ENCODE data around the gene HARS1. TPM values are rescaled to one million over a fixed set of nuclear protein-coding genes. Genes with fewer than 3 reads are reported as not detected.
A peak's percentile ranks its signal among the peaks of the same experiment; 100 is the strongest.

The HARS1 gene
- total RNA-seq, 1 experiment from 2014 or later: 76.4 TPM

DNA sequence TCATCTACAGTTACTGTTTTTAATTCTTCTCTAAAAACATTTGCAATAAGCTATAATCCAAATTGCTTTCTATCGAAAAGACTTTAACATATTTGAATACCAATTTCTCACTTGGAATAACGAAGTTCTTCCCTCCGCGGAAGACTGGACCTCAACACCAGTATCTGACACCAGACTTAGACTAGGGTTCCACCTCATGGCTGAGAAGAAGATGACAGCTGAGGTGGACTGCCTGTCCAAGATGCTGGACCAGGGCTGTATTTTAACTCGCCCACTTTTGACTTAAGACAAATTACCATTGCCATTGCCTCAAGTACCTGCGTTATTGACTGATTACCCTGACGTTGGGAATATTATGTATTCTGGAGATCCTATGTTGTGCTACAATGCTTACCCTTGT is 43.2 kb upstream of the HARS1 start:
- BruUV-seq (replicated peaks): no TSS peak
- DNase-seq (ENCODE audit: low read depth, low spot score): no peak
- H3K27me3 ChIP-seq (ENCODE audit: control insufficient read depth, insufficient read depth, low read length): no peaks in the 10 kb centered on the region; the same call in 1 of the 2 replicates
- in situ Hi-C loops (cut with HindIII; ENCODE audit: low pct_unique_long_range_greater_than_20kb, low sequenced_read_pairs): no loop called here
- no peaks in the 10 kb centered on the region for H3K36me3 ChIP-seq (ENCODE audit: control insufficient read depth, insufficient read depth, low read length)
- TF ChIP-seq, protein P1, sequence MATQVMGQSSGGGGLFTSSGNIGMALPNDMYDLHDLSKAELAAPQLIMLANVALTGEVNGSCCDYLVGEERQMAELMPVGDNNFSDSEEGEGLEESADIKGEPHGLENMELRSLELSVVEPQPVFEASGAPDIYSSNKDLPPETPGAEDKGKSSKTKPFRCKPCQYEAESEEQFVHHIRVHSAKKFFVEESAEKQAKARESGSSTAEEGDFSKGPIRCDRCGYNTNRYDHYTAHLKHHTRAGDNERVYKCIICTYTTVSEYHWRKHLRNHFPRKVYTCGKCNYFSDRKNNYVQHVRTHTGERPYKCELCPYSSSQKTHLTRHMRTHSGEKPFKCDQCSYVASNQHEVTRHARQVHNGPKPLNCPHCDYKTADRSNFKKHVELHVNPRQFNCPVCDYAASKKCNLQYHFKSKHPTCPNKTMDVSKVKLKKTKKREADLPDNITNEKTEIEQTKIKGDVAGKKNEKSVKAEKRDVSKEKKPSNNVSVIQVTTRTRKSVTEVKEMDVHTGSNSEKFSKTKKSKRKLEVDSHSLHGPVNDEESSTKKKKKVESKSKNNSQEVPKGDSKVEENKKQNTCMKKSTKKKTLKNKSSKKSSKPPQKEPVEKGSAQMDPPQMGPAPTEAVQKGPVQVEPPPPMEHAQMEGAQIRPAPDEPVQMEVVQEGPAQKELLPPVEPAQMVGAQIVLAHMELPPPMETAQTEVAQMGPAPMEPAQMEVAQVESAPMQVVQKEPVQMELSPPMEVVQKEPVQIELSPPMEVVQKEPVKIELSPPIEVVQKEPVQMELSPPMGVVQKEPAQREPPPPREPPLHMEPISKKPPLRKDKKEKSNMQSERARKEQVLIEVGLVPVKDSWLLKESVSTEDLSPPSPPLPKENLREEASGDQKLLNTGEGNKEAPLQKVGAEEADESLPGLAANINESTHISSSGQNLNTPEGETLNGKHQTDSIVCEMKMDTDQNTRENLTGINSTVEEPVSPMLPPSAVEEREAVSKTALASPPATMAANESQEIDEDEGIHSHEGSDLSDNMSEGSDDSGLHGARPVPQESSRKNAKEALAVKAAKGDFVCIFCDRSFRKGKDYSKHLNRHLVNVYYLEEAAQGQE (IDR thresholded peaks at IDR 0.05; ENCODE audit: insufficient read depth in 1 of 2, low read depth in 2 of 2, low read length in 1 of 2): no peak
- TF ChIP-seq, protein P2, sequence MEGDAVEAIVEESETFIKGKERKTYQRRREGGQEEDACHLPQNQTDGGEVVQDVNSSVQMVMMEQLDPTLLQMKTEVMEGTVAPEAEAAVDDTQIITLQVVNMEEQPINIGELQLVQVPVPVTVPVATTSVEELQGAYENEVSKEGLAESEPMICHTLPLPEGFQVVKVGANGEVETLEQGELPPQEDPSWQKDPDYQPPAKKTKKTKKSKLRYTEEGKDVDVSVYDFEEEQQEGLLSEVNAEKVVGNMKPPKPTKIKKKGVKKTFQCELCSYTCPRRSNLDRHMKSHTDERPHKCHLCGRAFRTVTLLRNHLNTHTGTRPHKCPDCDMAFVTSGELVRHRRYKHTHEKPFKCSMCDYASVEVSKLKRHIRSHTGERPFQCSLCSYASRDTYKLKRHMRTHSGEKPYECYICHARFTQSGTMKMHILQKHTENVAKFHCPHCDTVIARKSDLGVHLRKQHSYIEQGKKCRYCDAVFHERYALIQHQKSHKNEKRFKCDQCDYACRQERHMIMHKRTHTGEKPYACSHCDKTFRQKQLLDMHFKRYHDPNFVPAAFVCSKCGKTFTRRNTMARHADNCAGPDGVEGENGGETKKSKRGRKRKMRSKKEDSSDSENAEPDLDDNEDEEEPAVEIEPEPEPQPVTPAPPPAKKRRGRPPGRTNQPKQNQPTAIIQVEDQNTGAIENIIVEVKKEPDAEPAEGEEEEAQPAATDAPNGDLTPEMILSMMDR (IDR thresholded peaks at IDR 0.05): peak; percentile 74
- TF ChIP-seq SIN3A (IDR thresholded peaks at IDR 0.05; ENCODE audit: borderline replicate concordance, insufficient read depth, low read depth, low read length): no peak
- peak; percentile 84 for ATAC-seq
- ChIA-PET CTCF (interaction anchor here (0.6 kb wide), 1 partner anchor 83 kb away, joined by 9 read pairs; no protein-coding TSS in a partner anchor), POLR2A (no interaction called here)
- intact Hi-C loops (cut with micrococcal nuclease; ENCODE audit: unreplicated experiment): no loop called here
- no peak overlapping the region for H3K27ac ChIP-seq (ENCODE audit: low read length)
- H3K4me1 ChIP-seq (ENCODE audit: control insufficient read depth, insufficient read depth, low read length): no peaks in the 10 kb centered on the region
- no peaks in the 10 kb centered on the region for H3K9me3 ChIP-seq (ENCODE audit: control insufficient read depth, insufficient read depth, low read depth, low read length)
- no peak overlapping the region for H3K4me3 ChIP-seq (ENCODE audit: low read depth in 2 of 2, low read length in 2 of 2)

DNA sequence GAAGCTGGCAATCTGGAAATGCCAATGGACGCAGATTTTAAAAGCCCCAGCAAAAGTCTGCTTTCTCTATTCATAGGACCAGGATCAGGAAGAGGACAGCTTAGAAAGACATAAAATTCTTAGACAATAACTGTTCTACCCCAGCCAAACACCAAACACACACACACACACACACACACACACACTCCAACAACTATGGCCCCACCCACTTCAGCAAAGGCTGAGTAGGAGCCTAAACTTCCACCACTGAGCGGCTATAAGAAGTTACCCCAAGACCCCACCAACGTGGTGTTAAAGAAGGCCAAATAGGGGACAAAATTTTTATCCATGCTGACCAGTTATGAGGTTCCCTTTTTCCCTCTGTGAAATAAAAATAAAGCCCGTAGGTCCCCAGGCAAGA is 41.9 kb upstream of the HARS1 start:
- intact Hi-C loops (cut with micrococcal nuclease; ENCODE audit: unreplicated experiment): no loop called here
- Histone ChIP-seq H3K27me3 (ENCODE audit: control insufficient read depth, insufficient read depth, low read length) (no peaks in the 10 kb centered on the region; the same call in 1 of the 2 replicates), H3K4me3 (ENCODE audit: low read depth in 2 of 2, low read length in 2 of 2) (no peak overlapping the region), H3K27ac (ENCODE audit: low read length) (no peak overlapping the region), H3K36me3 (ENCODE audit: control insufficient read depth, insufficient read depth, low read length) (no peaks in the 10 kb centered on the region), H3K4me1 (ENCODE audit: control insufficient read depth, insufficient read depth, low read length) (no peaks in the 10 kb centered on the region), H3K9me3 (ENCODE audit: control insufficient read depth, insufficient read depth, low read depth, low read length) (no peaks in the 10 kb centered on the region)
- in situ Hi-C loops (cut with HindIII; ENCODE audit: low pct_unique_long_range_greater_than_20kb, low sequenced_read_pairs): no loop called here
- DNase-seq (ENCODE audit: low read depth, low spot score): no peak
- TF ChIP-seq POLR2AphosphoS5 (IDR thresholded peaks at IDR 0.05; ENCODE audit: low read depth, low read length) (no peak), TCF7L2 (IDR thresholded peaks at IDR 0.05; ENCODE audit: low read depth, low read length) (no peak), SIN3A (IDR thresholded peaks at IDR 0.05; ENCODE audit: borderline replicate concordance, insufficient read depth, low read depth, low read length) (no peak)
- TF ChIP-seq, protein P1 (IDR thresholded peaks at IDR 0.05; ENCODE audit: insufficient read depth in 1 of 2, low read depth in 2 of 2, low read length in 1 of 2): no peak
- TF ChIP-seq, protein P2 (IDR thresholded peaks at IDR 0.05): no peak
- ChIA-PET POLR2A (no interaction called here), CTCF (no interaction called here)
- BruUV-seq (replicated peaks): no TSS peak
- no peak for ATAC-seq
